ENCODE data around the gene AATK. TPM values are rescaled to one million over a fixed set of nuclear protein-coding genes. Genes with fewer than 3 reads are reported as not detected.

The AATK gene
- total and polyA plus RNA-seq, 2 of the 4 experiments (the other 2 are of a cell fraction) = under 0.01 to 0.21 TPM

DNA sequence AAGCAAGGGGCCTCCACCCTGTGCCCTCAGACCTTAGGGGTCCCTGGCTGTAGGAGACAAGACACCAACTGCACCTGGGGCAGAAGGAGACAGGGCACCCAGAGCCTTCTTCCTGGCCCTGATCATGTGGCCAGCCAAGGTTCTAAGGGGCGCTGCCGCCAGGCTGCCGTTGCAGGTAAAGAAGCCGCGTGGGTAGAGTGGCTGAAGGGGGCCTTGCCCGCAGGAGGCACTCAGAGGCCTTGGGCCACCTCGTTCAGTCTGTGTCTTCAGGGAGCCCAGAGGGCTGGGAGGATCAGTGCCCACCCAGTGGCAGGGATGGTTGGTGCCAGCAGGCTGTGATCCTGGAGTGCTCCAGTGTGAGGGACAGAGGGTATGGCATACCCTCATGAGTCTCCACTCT lies 1.6 kb upstream of the AATK start:
- Histone ChIP-seq H3K4me1 (ENCODE audit: control insufficient read depth, insufficient read depth, low read length) (0 out of 2 replicates have a peak, but pooled peaks cover 2% of the 10 kb centered on the region), H2AK5ac (ENCODE audit: low read depth, low read length) (no peak overlapping the region), H4K91ac (ENCODE audit: insufficient read depth, low read depth, low read length) (no peak overlapping the region), H3K9ac (ENCODE audit: low read depth, low read length) (no peak overlapping the region), H3K18ac (ENCODE audit: low read depth, low read length) (no peak overlapping the region), H3K9me3 (ENCODE audit: control insufficient read depth, insufficient read depth, low read length) (no peaks in the 10 kb centered on the region), H3K4me3 (ENCODE audit: insufficient read depth, low read depth, low read length) (no peak overlapping the region), H3K36me3 (ENCODE audit: control insufficient read depth, insufficient read depth, low read length) (no peaks in the 10 kb centered on the region), H2BK15ac (ENCODE audit: low read depth, low read length) (no peak overlapping the region), H2AK9ac (replicated peaks; ENCODE audit: low read depth, low read length, poor library complexity) (no peak overlapping the region), H4K8ac (ENCODE audit: low read depth in 2 of 2, low read length in 2 of 2) (no peak overlapping the region), H3K4me2 (ENCODE audit: low read depth, low read length) (no peak overlapping the region), H3K27ac (ENCODE audit: insufficient read depth, low read length) (no peak overlapping the region), H2BK120ac (ENCODE audit: low read depth, low read length) (no peak overlapping the region), H3K9me1 (ENCODE audit: insufficient read depth, low read length) (no peaks in the 10 kb centered on the region), H4K20me1 (ENCODE audit: insufficient read depth, low read length) (0 out of 2 replicates have a peak, but pooled peaks cover 3% of the 10 kb centered on the region), H2BK5ac (ENCODE audit: low read depth, low read length, poor library complexity, severe bottlenecking) (no peak overlapping the region), H3K79me1 (ENCODE audit: low read depth in 1 of 2, low read length in 2 of 2) (no peaks in the 10 kb centered on the region), H4K5ac (ENCODE audit: low read depth, low read length) (no peak overlapping the region), H2AFZ (replicated peaks; ENCODE audit: low read length, poor library complexity) (no peak overlapping the region), H3K23ac (ENCODE audit: low read depth, low read length) (no peak overlapping the region), H3K14ac (replicated peaks; ENCODE audit: low read depth, low read length) (no peak overlapping the region), H3K27me3 (ENCODE audit: control insufficient read depth, insufficient read depth, low read length) (peaks cover 47% of the 10 kb centered on the region), H3K56ac (ENCODE audit: extremely low read depth, insufficient read depth, low read length) (no peak overlapping the region), H2BK20ac (ENCODE audit: low read depth, low read length) (no peak overlapping the region), H3K4ac (ENCODE audit: low read depth, low read length) (no peak overlapping the region)
- BruUV-seq (replicated peaks) = no TSS peak
- DNase-seq = no peak
- dilution Hi-C loops (cut with HindIII; ENCODE audit: low sequenced_read_pairs, unreplicated experiment) (no loop called here), in situ Hi-C loops (cut with MboI; ENCODE audit: low sequenced_read_pairs) (no loop called here), intact Hi-C loops (cut with micrococcal nuclease) (no loop called here)
- no peak for TF ChIP-seq RCOR1 (IDR thresholded peaks at IDR 0.05; ENCODE audit: insufficient replicate concordance, low read length)
- no peak for TF ChIP-seq SMC3 (IDR thresholded peaks at IDR 0.05; ENCODE audit: low read depth, low read length)
- no peak for TF ChIP-seq NFE2L2 (IDR thresholded peaks at IDR 0.05; ENCODE audit: low read depth, low read length)
- TF ChIP-seq, protein P1, sequence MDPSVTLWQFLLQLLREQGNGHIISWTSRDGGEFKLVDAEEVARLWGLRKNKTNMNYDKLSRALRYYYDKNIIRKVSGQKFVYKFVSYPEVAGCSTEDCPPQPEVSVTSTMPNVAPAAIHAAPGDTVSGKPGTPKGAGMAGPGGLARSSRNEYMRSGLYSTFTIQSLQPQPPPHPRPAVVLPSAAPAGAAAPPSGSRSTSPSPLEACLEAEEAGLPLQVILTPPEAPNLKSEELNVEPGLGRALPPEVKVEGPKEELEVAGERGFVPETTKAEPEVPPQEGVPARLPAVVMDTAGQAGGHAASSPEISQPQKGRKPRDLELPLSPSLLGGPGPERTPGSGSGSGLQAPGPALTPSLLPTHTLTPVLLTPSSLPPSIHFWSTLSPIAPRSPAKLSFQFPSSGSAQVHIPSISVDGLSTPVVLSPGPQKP (IDR thresholded peaks at IDR 0.05; ENCODE audit: borderline replicate concordance, low read depth, low read length) = no peak
- no peak for TF ChIP-seq FOS (IDR thresholded peaks at IDR 0.05; ENCODE audit: low read depth, low read length)
- no peak for TF ChIP-seq CHD1 (IDR thresholded peaks at IDR 0.05; ENCODE audit: low read depth, low read length)
- TF ChIP-seq RFX5 (IDR thresholded peaks at IDR 0.05; ENCODE audit: low read depth, low read length) = no peak
- TF ChIP-seq, protein P2, sequence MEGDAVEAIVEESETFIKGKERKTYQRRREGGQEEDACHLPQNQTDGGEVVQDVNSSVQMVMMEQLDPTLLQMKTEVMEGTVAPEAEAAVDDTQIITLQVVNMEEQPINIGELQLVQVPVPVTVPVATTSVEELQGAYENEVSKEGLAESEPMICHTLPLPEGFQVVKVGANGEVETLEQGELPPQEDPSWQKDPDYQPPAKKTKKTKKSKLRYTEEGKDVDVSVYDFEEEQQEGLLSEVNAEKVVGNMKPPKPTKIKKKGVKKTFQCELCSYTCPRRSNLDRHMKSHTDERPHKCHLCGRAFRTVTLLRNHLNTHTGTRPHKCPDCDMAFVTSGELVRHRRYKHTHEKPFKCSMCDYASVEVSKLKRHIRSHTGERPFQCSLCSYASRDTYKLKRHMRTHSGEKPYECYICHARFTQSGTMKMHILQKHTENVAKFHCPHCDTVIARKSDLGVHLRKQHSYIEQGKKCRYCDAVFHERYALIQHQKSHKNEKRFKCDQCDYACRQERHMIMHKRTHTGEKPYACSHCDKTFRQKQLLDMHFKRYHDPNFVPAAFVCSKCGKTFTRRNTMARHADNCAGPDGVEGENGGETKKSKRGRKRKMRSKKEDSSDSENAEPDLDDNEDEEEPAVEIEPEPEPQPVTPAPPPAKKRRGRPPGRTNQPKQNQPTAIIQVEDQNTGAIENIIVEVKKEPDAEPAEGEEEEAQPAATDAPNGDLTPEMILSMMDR (conservative IDR thresholded peaks at IDR 0.05; ENCODE audit: low read depth, low read length) = no peak
- no peak for TF ChIP-seq MAZ (IDR thresholded peaks at IDR 0.05; ENCODE audit: borderline replicate concordance, low read depth, low read length)
- no peak for TF ChIP-seq CEBPB (IDR thresholded peaks at IDR 0.05; ENCODE audit: low read depth, low read length)
- no peak for TF ChIP-seq BHLHE40 (IDR thresholded peaks at IDR 0.05; ENCODE audit: low read depth, low read length)
- no peak for TF ChIP-seq MXI1 (IDR thresholded peaks at IDR 0.05; ENCODE audit: borderline replicate concordance, low read depth, low read length)
- TF ChIP-seq RAD21 (IDR thresholded peaks at IDR 0.05; ENCODE audit: low read length) = no peak
- TF ChIP-seq, protein P3, sequence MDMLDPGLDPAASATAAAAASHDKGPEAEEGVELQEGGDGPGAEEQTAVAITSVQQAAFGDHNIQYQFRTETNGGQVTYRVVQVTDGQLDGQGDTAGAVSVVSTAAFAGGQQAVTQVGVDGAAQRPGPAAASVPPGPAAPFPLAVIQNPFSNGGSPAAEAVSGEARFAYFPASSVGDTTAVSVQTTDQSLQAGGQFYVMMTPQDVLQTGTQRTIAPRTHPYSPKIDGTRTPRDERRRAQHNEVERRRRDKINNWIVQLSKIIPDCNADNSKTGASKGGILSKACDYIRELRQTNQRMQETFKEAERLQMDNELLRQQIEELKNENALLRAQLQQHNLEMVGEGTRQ (IDR thresholded peaks at IDR 0.05; ENCODE audit: low read depth, low read length) = no peak
- TF ChIP-seq POLR2A (IDR thresholded peaks at IDR 0.05; ENCODE audit: low read depth, low read length) = no peak
- no peak for TF ChIP-seq MAFK (IDR thresholded peaks at IDR 0.05; ENCODE audit: low read depth, low read length)
- ChIA-PET POLR2A (ENCODE audit: unreplicated experiment) (interaction anchor here (0.6 kb wide), 1 partner anchor 20 kb away, joined by 3 read pairs; no protein-coding TSS in a partner anchor), CTCF (no interaction called here)
- WGBS, 2 experiments (ENCODE audit: extremely low coverage in 2 of 2, insufficient read length in 1 of 2) = no CpG with 5 or more reads among the region's 7 CpGs
- no peak for ATAC-seq (ENCODE audit: low read depth)

Measured in IMR-90 (cell line).